ENCODE results near the gene ITGA8. TPM values are rescaled to one million over a fixed set of nuclear protein-coding genes. Genes with fewer than 3 reads are reported as not detected.

ITGA8 gene
- total and polyA plus RNA-seq, 2 donors (not counting 1 experiment from before 2014, with no cell fraction given): not detected

- TF ChIP-seq CTCF (IDR thresholded peaks at IDR 0.05) (no peak), EZH2 (IDR thresholded peaks at IDR 0.05; ENCODE audit: borderline replicate concordance, insufficient read depth, low read depth, low read length, poor library complexity, severe bottlenecking) (no peak)
- ChIA-PET POLR2A (no interaction called here), CTCF (no interaction called here)
- intact Hi-C loops (cut with micrococcal nuclease): no loop called here
- Histone ChIP-seq H3K4me1 (ENCODE audit: control insufficient read depth in 2 of 2, insufficient read depth in 2 of 2, low read length in 2 of 2) (no peaks in the 10 kb centered on the region), H3K4me2 (replicated peaks; ENCODE audit: low read depth, low read length, poor library complexity, severe bottlenecking) (no peak overlapping the region), H2AFZ (ENCODE audit: insufficient read depth, low read depth, low read length, poor library complexity, severe bottlenecking) (no peak overlapping the region), H3K9me3 (ENCODE audit: control extremely low read depth in 1 of 3, control insufficient read depth in 2 of 3, insufficient read depth in 1 of 3, low read length in 2 of 3) (no peaks in the 10 kb centered on the region), H3K27ac (ENCODE audit: low read length in 2 of 2) (no peak overlapping the region), H3K4me3 (ENCODE audit: control extremely low read depth in 1 of 5, extremely low read depth in 1 of 5, insufficient read depth in 1 of 5, low read depth in 2 of 5, low read length in 4 of 5) (no peak overlapping the region), H3K27me3 (replicated peaks in 1 of 4; ENCODE audit: control extremely low read depth in 1 of 4, control insufficient read depth in 3 of 4, insufficient read depth in 4 of 4, low read length in 3 of 4) (peaks cover 0 to 12% (median 4%) of the 10 kb centered on the region in 4 experiments), H3K79me2 (ENCODE audit: control insufficient read depth, insufficient read depth, low read length) (no peaks in the 10 kb centered on the region), H4K20me1 (ENCODE audit: control insufficient read depth, insufficient read depth, low read length, poor library complexity, severe bottlenecking) (no peaks in the 10 kb centered on the region), H3K36me3 (replicated peaks in 1 of 2; ENCODE audit: control extremely low read depth in 1 of 2, control insufficient read depth in 1 of 2, extremely low read depth in 1 of 2, insufficient read depth in 2 of 2, low read length in 1 of 2) (no peaks in the 10 kb centered on the region), H3K9ac (ENCODE audit: low read length) (no peak overlapping the region)
- no peaks in the 10 kb centered on the region for H3K4me1 Mint-ChIP-seq
- H3K27ac Mint-ChIP-seq: no peak overlapping the region
- WGBS (ENCODE audit: insufficient coverage): no CpG with 5 or more reads among the region's 2 CpGs
- peaks cover 2% of the 10 kb centered on the region for H3K9me3 Mint-ChIP-seq (ENCODE audit: insufficient read depth)
- peaks cover 28% of the 10 kb centered on the region for H3K27me3 Mint-ChIP-seq
- H3K4me3 Mint-ChIP-seq: no peak overlapping the region
- DNase-seq (no peak), ATAC-seq (ENCODE audit: low read depth) (no peak)
Measured at GRCh38 chr10:15724683-15725082, 5.0 kb upstream of the ITGA8 start.

- H3K27me3 Mint-ChIP-seq: peaks cover 33% of the 10 kb centered on the region
- ChIA-PET CTCF (no interaction called here), POLR2A (no interaction called here)
- Histone ChIP-seq H3K4me2 (replicated peaks; ENCODE audit: low read depth, low read length, poor library complexity, severe bottlenecking) (no peak overlapping the region), H3K4me3 (ENCODE audit: control extremely low read depth in 1 of 5, extremely low read depth in 1 of 5, insufficient read depth in 1 of 5, low read depth in 2 of 5, low read length in 4 of 5) (no peak overlapping the region), H4K20me1 (ENCODE audit: control insufficient read depth, insufficient read depth, low read length, poor library complexity, severe bottlenecking) (no peaks in the 10 kb centered on the region), H2AFZ (ENCODE audit: insufficient read depth, low read depth, low read length, poor library complexity, severe bottlenecking) (no peak overlapping the region), H3K9ac (ENCODE audit: low read length) (no peak overlapping the region), H3K4me1 (ENCODE audit: control insufficient read depth in 2 of 2, insufficient read depth in 2 of 2, low read length in 2 of 2) (no peaks in the 10 kb centered on the region), H3K36me3 (replicated peaks in 1 of 2; ENCODE audit: control extremely low read depth in 1 of 2, control insufficient read depth in 1 of 2, extremely low read depth in 1 of 2, insufficient read depth in 2 of 2, low read length in 1 of 2) (no peaks in the 10 kb centered on the region), H3K9me3 (ENCODE audit: control extremely low read depth in 1 of 3, control insufficient read depth in 2 of 3, insufficient read depth in 1 of 3, low read length in 2 of 3) (peaks cover 0 to 7% (median 0%) of the 10 kb centered on the region in 3 donors), H3K79me2 (ENCODE audit: control insufficient read depth, insufficient read depth, low read length) (no peaks in the 10 kb centered on the region), H3K27me3 (replicated peaks in 1 of 4; ENCODE audit: control extremely low read depth in 1 of 4, control insufficient read depth in 3 of 4, insufficient read depth in 4 of 4, low read length in 3 of 4) (peaks cover 0 to 16% (median 5%) of the 10 kb centered on the region in 4 experiments), H3K27ac (ENCODE audit: low read length in 2 of 2) (no peak overlapping the region)
- H3K4me3 Mint-ChIP-seq: no peak overlapping the region
- no peaks in the 10 kb centered on the region for H3K9me3 Mint-ChIP-seq (ENCODE audit: insufficient read depth)
- intact Hi-C loops (cut with micrococcal nuclease): no loop called here
- DNase-seq (no peak), ATAC-seq (ENCODE audit: low read depth) (no peak)
- H3K4me1 Mint-ChIP-seq: peaks cover 3% of the 10 kb centered on the region
- no peak overlapping the region for H3K27ac Mint-ChIP-seq
- TF ChIP-seq EZH2 (IDR thresholded peaks at IDR 0.05; ENCODE audit: borderline replicate concordance, insufficient read depth, low read depth, low read length, poor library complexity, severe bottlenecking): no peak
- no peak for TF ChIP-seq CTCF (IDR thresholded peaks at IDR 0.05)
- WGBS (ENCODE audit: insufficient coverage): 96% methylated on average over 2 of the region's 4 CpGs
Measured at GRCh38 chr10:15723803-15724202, 4.1 kb upstream of the ITGA8 start.
